Type B pancreatic cell (in vitro differentiated cells): ENCODE data around the gene OTOA. TPM values are rescaled to one million over a fixed set of nuclear protein-coding genes. Genes with fewer than 3 reads are reported as not detected.
A peak's percentile ranks its signal among the peaks of the same experiment; 100 is the strongest.

Experiments used
- DNase-seq: peaks from one replicate; pipeline ENCODE4 v3.0.0; 2021; ENCODE audit warnings: mixed read lengths; ENCODE audit not compliant: unreplicated experiment; ENCODE audit errors: extremely low spot score
- H3K27ac Mint-ChIP-seq: 2 replicates; pipeline ENCODE4 v1.8.0; 2021; ENCODE audit warnings: mild to moderate bottlenecking, mixed read lengths
- H3K27me3 Mint-ChIP-seq: 2 replicates; pipeline ENCODE4 v1.8.0; 2021; ENCODE audit warnings: mixed read lengths
- H3K36me3 Mint-ChIP-seq: 2 replicates; pipeline ENCODE4 v1.8.0; 2021; ENCODE audit warnings: mixed read lengths
- H3K4me1 Mint-ChIP-seq: one replicate; pipeline ENCODE4 v1.8.0; 2021; ENCODE audit warnings: mixed read lengths; ENCODE audit not compliant: unreplicated experiment
- H3K4me3 Mint-ChIP-seq: 2 replicates; pipeline ENCODE4 v1.8.0; 2021; ENCODE audit warnings: mild to moderate bottlenecking, mixed read lengths
- H3K9me3 Mint-ChIP-seq: 2 replicates; pipeline ENCODE4 v1.8.0; 2021; ENCODE audit warnings: mixed read lengths
- CTCF ChIP-seq: fragments of 200-600 bp; sonication (generic); conservative IDR thresholded peaks from 2 replicates; pipeline ENCODE4 v1.5.0; 2021; ENCODE audit warnings: antibody characterized with exemption, mild to moderate bottlenecking
- long read RNA-seq: library from polyadenylated mRNA; unstranded; transcript quantifications from one replicate; pipeline ENCODE4 v2.0.0, GENCODE V29; 2020
- total RNA-seq: library from RNA; stranded (reverse); gene quantifications from 2 replicates; pipeline ENCODE4 v1.2.1, GENCODE V29; 2021; ENCODE audit warnings: low replicate concordance

OTOA gene
- 0.17 TPM in 1 of 2 replicates, not detected in the other for total RNA-seq
- long read RNA-seq: 0 reads

- no peak for DNase-seq
- Mint-ChIP-seq H3K27ac (no peak within 1 kb of the TSS), H3K36me3 (peaks cover 4% of the 10 kb centered on the region), H3K27me3 (peaks cover 13% of the 10 kb centered on the region), H3K9me3 (no peaks in the 10 kb centered on the region), H3K4me3 (peak within 1 kb of the TSS; percentile 52), H3K4me1 (peaks cover 12% of the 10 kb centered on the region)
- TF ChIP-seq CTCF: no peak
Measured at GRCh38 chr16:21663889-21664647, at the start of gene OTOA. Gene OTOA, plus strand, starts transcription at chr16:21663968. Its CDS starts 14,547 bp downstream, at chr16:21678515.

GRCh38 chr16:21614896-21615295 is 48.9 kb upstream of the OTOA start:
- H3K9me3 Mint-ChIP-seq: no peaks in the 10 kb centered on the region
- H3K27me3 Mint-ChIP-seq: no peaks in the 10 kb centered on the region
- no peak overlapping the region for H3K27ac Mint-ChIP-seq
- peak; percentile 42 for TF ChIP-seq CTCF
- H3K4me1 Mint-ChIP-seq: peaks cover 26% of the 10 kb centered on the region
- H3K4me3 Mint-ChIP-seq: no peak overlapping the region
- no peak for DNase-seq
- H3K36me3 Mint-ChIP-seq: peaks cover 14% of the 10 kb centered on the region

GRCh38 chr16:21617607-21618006 is 46.2 kb upstream of the OTOA start:
- Mint-ChIP-seq H3K27me3 (no peaks in the 10 kb centered on the region), H3K36me3 (peaks cover 16% of the 10 kb centered on the region), H3K9me3 (no peaks in the 10 kb centered on the region), H3K4me3 (no peak overlapping the region), H3K27ac (no peak overlapping the region), H3K4me1 (peaks cover 9% of the 10 kb centered on the region)
- TF ChIP-seq CTCF: no peak
- DNase-seq: no peak

GRCh38 chr16:21618281-21618680 is 45.5 kb upstream of the OTOA start:
- H3K27ac Mint-ChIP-seq: no peak overlapping the region
- TF ChIP-seq CTCF: no peak
- no peaks in the 10 kb centered on the region for H3K27me3 Mint-ChIP-seq
- H3K4me3 Mint-ChIP-seq: no peak overlapping the region
- peaks cover 12% of the 10 kb centered on the region for H3K36me3 Mint-ChIP-seq
- peaks cover 6% of the 10 kb centered on the region for H3K4me1 Mint-ChIP-seq
- no peak for DNase-seq
- H3K9me3 Mint-ChIP-seq: no peaks in the 10 kb centered on the region

- no peak for DNase-seq
- peaks cover 22% of the 10 kb centered on the region for H3K36me3 Mint-ChIP-seq
- no peak overlapping the region for H3K4me3 Mint-ChIP-seq
- no peak for TF ChIP-seq CTCF
- H3K27ac Mint-ChIP-seq: no peak overlapping the region
- peaks cover 8% of the 10 kb centered on the region for H3K4me1 Mint-ChIP-seq
- no peaks in the 10 kb centered on the region for H3K9me3 Mint-ChIP-seq
- no peaks in the 10 kb centered on the region for H3K27me3 Mint-ChIP-seq
Measured at GRCh38 chr16:21619765-21620425, 43.9 kb upstream of the OTOA start.
